Liver (tissue), 3 donors: ENCODE data around the gene HMG20B.

Experiments
- RXRA ChIP-seq, 2 donors: IDR thresholded peaks; 2 replicates each; pipeline ENCODE4 v1.6.1; 2017 to 2018; ENCODE audit warnings: antibody characterized with exemption in 2 of 2, mild to moderate bottlenecking in 1 of 2
- SP1 ChIP-seq: IDR thresholded peaks from 2 replicates; pipeline ENCODE4 v1.6.1; 2018; ENCODE audit warnings: antibody characterized with exemption, mild to moderate bottlenecking
- YY1 ChIP-seq: IDR thresholded peaks from 2 replicates; pipeline ENCODE4 v1.6.1; 2016; ENCODE audit warnings: antibody characterized with exemption, mild to moderate bottlenecking
- TF ChIP-seq, protein P1 (sequence below): fragments of 150-350 bp; IDR thresholded peaks from 2 replicates; pipeline ENCODE4 v1.5.1; 2017; ENCODE audit warnings: improper control_type of control experiment, low read depth, low read length; ENCODE audit not compliant: missing input control
- donor health status: healthy.
- donor health status: healthy.

DNA sequence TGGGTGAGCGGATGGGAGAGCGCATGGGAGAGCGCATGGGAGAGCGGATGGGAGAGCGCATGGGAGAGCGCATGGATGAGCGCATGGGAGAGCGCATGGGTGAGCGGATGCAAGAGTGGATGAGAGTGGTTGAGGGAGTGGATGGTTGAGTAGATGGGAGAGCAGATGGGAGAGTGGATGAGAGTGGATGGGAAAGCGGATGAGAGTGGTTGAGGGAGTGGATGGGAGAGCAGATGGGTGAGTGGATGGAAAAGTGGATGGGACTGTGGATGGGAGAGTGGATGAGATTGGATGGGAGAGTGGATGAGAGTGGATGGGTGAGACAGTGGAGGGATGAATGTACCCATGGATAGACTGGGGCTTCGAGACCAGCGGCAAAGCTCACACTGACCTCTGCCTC, 42.4 kb upstream of the HMG20B start:
- TF ChIP-seq, protein P1, sequence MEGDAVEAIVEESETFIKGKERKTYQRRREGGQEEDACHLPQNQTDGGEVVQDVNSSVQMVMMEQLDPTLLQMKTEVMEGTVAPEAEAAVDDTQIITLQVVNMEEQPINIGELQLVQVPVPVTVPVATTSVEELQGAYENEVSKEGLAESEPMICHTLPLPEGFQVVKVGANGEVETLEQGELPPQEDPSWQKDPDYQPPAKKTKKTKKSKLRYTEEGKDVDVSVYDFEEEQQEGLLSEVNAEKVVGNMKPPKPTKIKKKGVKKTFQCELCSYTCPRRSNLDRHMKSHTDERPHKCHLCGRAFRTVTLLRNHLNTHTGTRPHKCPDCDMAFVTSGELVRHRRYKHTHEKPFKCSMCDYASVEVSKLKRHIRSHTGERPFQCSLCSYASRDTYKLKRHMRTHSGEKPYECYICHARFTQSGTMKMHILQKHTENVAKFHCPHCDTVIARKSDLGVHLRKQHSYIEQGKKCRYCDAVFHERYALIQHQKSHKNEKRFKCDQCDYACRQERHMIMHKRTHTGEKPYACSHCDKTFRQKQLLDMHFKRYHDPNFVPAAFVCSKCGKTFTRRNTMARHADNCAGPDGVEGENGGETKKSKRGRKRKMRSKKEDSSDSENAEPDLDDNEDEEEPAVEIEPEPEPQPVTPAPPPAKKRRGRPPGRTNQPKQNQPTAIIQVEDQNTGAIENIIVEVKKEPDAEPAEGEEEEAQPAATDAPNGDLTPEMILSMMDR = no peak
- no peak for TF ChIP-seq YY1
- TF ChIP-seq RXRA (IDR thresholded peaks at IDR 0.05) = no peak
- TF ChIP-seq SP1 = no peak
